HG03097 (cell line): Measurements from ENCODE around the gene KRTAP12-2.
"Not testable (repeated sequence)": the region's sequence is repeated elsewhere in the genome, so short reads cannot be mapped to it uniquely, and the experiment has no call there.

Source experiments
- ATAC-seq: cut with Tn5 transposase; IDR thresholded peaks from one replicate; pipeline ENCODE4 v1.9.1; 2021; ENCODE audit not compliant: unreplicated experiment, low FRiP score

Gene KRTAP12-2

GRCh38 chr21:44653656-44654575 lies 12.8 kb downstream of the KRTAP12-2 start:
- no peak for ATAC-seq

DNA sequence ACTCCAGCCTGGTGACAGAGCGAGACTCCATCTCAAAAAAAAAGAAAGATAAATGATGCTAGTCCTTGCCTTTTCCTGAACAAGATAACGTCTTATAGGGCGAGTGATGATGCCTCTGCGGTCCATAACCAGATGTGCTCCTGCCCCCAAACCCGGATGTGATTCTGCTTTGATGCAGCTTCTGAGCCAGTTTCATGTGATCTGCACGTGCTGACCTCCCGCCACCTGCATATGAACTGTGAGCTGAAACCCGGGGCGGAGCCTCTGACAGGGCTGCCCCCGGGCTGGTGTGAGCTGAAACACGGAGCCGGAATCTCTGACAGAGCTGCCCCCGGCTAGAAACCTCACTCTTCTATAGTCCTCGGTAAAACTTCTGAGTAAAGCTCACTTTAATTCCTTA lies 13.6 kb downstream of the KRTAP12-2 start:
- no peak for ATAC-seq

GRCh38 chr21:44650973-44651675 lies 15.6 kb downstream of the KRTAP12-2 start:
- ATAC-seq, result no peak

DNA sequence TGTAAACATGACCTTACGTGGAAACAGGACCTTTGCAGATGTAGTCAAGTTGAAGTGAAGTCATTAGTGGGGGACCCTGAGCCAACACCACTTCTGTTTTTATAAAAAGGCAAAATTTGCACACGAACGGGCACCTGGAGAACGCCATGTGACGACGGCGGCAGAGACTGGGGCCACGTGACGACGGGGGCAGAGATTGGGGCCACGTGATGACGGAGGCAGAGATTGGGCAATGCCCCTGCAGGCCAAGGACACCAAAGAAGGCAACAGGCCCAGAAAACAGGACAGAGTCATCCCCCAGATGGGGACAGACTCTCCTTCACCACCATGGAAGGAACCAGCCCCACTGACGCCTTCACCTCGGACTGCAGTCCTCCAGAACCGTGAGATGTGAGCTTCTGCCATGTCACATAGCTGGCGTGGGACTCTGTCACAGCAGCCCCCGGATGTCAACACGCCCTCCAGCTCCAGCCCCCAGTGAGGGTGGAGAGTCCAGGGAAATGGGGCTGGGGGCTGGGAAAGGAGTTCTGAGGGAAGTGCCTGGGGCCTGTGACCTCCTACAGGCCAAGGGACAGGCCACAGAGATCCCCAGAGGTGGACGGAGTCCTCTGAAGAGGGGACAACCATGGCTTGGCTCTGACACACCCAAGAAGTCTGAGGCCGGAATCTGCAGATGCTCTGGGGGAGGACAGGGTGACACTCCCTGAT lies 16.3 kb downstream of the KRTAP12-2 start:
- ATAC-seq, result no peak

DNA sequence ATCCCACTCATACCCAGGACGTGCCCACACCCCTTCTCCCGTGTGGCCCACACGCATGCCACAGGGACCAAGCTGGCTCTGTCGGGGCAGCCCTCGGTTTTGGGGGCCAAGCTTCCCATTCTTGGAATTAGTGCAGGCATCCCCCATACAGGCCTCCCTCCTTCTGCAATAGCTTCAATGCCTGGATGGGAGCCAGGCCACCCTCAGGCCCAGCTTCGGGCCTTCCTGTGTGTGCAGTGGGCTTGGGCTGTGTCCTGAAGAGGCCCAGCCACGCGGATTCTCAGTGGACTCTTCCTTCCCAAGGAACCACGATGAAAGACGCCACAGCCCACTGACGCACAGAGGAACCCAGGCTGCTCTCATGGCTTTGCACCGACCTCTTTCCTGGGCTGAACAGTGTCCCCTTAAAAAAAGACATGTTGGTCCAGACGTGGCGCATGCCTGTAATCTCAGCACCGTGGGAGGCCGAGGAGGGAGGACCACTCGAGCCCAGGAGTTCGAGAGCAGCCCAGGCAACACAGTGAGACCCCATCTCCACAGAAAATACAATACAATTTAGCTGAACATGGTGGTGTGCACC lies 17.1 kb downstream of the KRTAP12-2 start:
- no peak for ATAC-seq

DNA sequence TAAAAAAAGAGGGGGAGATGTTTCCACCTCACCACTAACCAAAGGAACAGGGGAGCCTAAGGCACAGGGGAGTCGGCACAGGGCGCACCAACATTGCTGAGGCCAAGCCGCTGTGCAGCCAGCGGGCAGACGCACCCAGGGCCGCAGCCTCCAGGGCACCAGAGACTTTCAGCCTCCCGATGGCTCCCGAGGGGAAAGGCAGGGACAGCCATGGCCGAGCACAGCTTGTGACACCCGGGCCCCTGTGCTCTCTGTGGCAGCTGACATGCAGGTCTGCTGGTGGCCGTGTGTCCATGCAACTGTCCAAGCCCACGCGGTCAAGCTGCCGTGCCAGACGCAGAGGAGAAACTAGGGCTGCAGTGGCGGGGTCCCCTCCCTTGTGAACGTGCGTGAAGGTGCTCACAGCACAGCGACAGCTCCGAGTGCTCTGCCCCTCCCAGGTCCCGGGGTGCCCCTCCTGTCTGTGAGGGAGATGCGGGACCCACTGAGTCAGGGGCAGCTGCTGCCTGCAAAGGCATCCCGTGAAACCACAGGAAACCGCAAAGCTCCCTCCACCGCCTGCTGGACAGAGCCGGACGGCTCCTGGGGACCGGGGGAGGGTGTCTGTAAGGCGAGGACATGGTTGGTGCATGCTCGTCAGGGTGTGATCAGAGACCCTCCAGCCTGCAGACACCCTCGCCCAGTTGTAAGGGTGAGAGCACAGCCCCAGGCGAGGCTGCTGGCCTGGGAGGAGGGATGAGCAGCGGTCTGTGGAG lies 18.0 kb downstream of the KRTAP12-2 start:
- ATAC-seq, result no peak

DNA sequence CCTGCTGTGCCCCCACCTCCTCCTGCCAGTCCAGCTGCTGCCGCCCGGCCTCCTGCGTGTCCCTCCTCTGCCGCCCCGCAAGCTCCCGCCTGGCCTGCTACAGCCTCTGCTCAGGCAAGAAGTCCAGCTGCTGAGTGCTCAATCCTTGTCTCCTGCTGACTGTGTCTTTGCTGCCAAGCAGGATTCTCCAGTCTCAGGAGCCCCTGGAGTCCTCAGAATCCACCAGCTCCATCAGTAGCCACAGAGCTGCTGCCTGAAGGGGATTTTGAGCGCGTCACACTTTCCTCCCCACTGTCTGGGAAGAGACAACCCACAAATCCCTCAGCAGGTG lies 19.5 kb downstream of the KRTAP12-2 start:
- no peak for ATAC-seq

DNA sequence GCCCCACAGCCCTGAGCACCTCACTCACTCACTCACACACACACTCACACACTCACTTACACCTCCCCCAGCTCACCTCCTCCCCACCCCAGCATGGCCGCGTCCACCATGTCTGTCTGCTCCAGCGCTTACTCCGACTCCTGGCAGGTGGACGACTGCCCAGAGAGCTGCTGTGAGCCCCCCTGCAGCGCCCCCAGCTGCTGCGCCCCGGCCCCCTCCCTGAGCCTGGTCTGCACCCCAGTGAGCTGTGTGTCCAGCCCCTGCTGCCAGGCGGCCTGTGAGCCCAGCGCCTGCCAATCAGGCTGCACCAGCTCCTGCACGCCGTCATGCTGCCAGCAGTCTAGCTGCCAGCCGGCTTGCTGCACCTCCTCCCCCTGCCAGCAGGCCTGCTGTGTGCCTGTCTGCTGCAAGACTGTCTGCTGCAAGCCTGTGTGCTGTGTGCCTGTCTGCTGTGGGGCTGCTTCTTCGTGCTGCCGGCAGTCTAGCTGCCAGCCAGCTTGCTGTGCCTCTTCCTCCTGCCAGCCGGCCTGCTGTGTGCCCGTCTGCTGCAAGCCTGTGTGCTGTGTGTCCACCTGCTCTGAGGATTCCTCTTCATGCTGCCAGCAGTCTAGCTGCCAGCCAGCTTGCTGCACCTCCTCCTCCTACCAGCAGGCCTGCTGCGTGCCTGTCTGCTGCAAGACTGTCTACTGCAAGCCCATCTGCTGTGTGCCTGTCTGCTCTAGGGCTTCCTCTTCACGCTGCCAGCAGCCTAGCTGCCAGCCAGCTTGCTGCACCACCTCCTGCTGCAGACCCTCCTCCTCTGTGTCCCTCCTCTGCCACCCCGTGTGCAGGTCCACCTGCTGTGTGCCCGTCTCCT lies 20.1 kb downstream of the KRTAP12-2 start, which contains the start of gene KRTAP10-11:
Gene KRTAP10-11 (plus strand): TSS at position 49 of the 856 bp plus-strand sequence. CDS start 45 bp downstream, at position 94.
- not testable (repeated sequence) for ATAC-seq

DNA sequence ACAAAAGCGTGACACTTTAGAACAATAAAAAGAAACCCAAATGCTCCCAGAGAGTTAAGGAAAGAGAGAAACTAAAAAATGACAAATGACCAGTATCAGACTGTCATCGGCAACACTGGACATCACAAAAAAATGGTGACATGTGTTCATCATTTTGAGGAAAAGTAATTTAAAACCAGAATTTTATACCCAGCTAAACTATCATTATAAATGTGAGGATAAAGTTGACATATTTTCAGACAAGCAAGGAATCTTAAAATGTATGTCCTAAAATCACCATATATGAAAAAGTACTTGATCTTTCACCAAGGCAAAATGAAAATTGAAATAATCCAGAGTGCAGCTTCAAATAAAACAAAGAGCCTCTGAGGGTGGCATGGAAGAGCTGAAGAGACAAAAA lies 21.8 kb downstream of the KRTAP12-2 start:
- no peak for ATAC-seq

- ATAC-seq, result no peak
Measured at GRCh38 chr21:44643741-44644310, 22.9 kb downstream of the KRTAP12-2 start.

GRCh38 chr21:44640761-44641160 lies 26.0 kb downstream of the KRTAP12-2 start:
- ATAC-seq, result no peak

DNA sequence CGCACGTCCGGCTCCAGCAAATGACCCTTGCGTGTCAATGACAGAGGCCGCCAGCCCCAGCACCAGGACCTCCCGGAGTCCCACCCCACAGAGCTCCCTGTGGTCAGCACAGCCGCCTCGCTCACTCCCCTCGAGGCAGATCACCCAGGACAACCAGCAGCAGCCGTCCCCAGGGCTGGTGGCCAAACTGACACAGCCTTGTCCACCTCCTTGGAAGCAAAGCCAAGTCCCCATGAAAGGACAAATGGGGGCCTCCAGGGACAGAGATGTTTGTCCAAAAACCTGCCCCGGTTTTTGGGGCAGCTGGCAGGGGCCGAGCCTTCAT lies 27.4 kb downstream of the KRTAP12-2 start:
- no peak for ATAC-seq

GRCh38 chr21:44638506-44639330 lies 28.0 kb downstream of the KRTAP12-2 start:
- ATAC-seq, result not testable (repeated sequence)

GRCh38 chr21:44637851-44638348 lies 28.8 kb downstream of the KRTAP12-2 start:
- ATAC-seq, result not testable (repeated sequence)

- ATAC-seq, result no peak
Measured at GRCh38 chr21:44637018-44637850, 29.5 kb downstream of the KRTAP12-2 start, which contains the start of gene KRTAP10-10. Gene KRTAP10-10, plus strand, starts transcription at chr21:44637356. Its CDS starts 62 bp downstream, at chr21:44637418.

- no peak for ATAC-seq
Measured at GRCh38 chr21:44636209-44637017, 30.3 kb downstream of the KRTAP12-2 start.
